Muscle of leg (tissue), 11 donors: ENCODE results near the gene INPP5A. TPM values are rescaled to one million over a fixed set of nuclear protein-coding genes. Genes with fewer than 3 reads are reported as not detected.

Source experiments
- DNase-seq: peaks from one replicate; pipeline ENCODE4 v3.0.0; 2013
- H3K27ac ChIP-seq: one replicate; pipeline ENCODE4 v1.5.1; 2013; ENCODE audit warnings: mild to moderate bottlenecking, low read length, control low read depth
- H3K27me3 ChIP-seq: one replicate; pipeline ENCODE4 v1.6.1; 2013; ENCODE audit warnings: low read length; ENCODE audit not compliant: control insufficient read depth, insufficient read depth
- H3K36me3 ChIP-seq: one replicate; pipeline ENCODE4 v1.6.1; 2013; ENCODE audit warnings: low read length; ENCODE audit not compliant: control insufficient read depth, insufficient read depth
- H3K4me1 ChIP-seq: one replicate; pipeline ENCODE4 v1.6.1; 2013; ENCODE audit warnings: low read length; ENCODE audit not compliant: control insufficient read depth, insufficient read depth
- H3K4me3 ChIP-seq: one replicate; pipeline ENCODE4 v1.5.1; 2013; ENCODE audit warnings: low read length, control low read depth
- H3K9me3 ChIP-seq: replicated peaks from 2 replicates; pipeline ENCODE4 v1.6.1; 2013; ENCODE audit warnings: low read depth, low read length; ENCODE audit not compliant: control insufficient read depth
- WGBS: methylation state at CpG from one replicate; pipeline ENCODE4 v1.1.5; 2013; ENCODE audit warnings: missing lambda C conversion rate; ENCODE audit not compliant: insufficient coverage; 5-methylcytosine and 5-hydroxymethylcytosine counted together
- polyA plus RNA-seq, 8 donors: library from polyadenylated mRNA; unstranded; fragments of 120-200 nt; gene quantifications; one replicate each; pipeline versions ENCODE4 v1.2.1 to v1.2.3, GENCODE V29; 2013; ENCODE audit warnings: inconsistent platforms in 1 of 8, low replicate concordance in 1 of 8; ENCODE audit not compliant: insufficient read length in 8 of 8, insufficient read depth in 1 of 8
- total RNA-seq: library from RNA; stranded (reverse); fragments of 120-200 nt; gene quantifications from one replicate; pipeline ENCODE4 v1.2.4, GENCODE V29; 2013

INPP5A gene
- total and polyA plus RNA-seq, 9 donors, result 34.1 to 56.2 (median 44.7) TPM

- Histone ChIP-seq H3K27ac (no peak overlapping the region), H3K36me3 (peaks cover 5% of the 10 kb centered on the region), H3K27me3 (no peaks in the 10 kb centered on the region), H3K4me3 (no peak overlapping the region), H3K4me1 (peaks cover 3% of the 10 kb centered on the region), H3K9me3 (no peaks in the 10 kb centered on the region)
- DNase-seq, result no peak
- 72% methylated on average over 4 of the region's 8 CpGs for WGBS
Measured at GRCh38 chr10:132641401-132641800, 103.8 kb downstream of the INPP5A start.

DNA sequence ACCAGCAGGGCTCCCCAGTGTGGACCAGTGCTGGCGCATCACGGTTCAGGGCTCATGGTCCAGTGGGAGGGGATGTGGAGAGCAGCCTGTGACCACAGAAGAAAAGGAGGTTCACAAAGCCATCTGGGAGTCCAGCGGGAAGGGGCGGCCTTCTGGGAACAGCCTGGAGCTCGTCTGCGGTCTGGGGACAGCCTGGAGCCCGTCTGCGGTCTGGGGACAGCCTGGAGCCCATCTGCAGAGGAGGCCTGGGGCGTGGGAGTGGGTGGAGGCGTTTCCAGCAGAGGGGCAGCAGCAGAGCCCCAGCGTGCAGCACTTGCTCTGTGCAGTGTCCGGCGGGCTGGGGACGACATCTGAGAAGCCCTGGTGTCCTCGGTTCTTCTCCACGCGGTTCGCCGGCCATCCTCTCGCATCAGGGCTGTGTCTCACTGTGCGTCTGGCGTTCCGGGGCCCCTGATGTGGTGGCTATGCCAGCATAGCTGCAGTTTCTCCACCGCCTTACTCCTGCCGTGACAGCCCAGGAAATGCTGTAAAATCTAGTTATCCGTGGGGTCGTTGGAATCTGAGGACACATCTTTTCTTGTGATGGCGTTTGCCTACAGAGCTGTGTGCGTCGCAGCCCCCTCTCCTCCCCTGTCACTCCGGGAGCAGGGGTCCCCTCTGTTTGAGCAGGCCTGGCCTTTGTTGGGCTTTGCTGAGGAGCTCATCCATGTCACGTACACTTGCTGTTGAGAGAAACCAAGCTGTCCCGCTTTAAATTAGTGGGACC is 104.6 kb downstream of the INPP5A start:
- H3K4me1 ChIP-seq, result peaks cover 3% of the 10 kb centered on the region
- H3K9me3 ChIP-seq, result no peaks in the 10 kb centered on the region
- no peak overlapping the region for H3K27ac ChIP-seq
- no peaks in the 10 kb centered on the region for H3K27me3 ChIP-seq
- DNase-seq, result no peak
- WGBS, result 80% methylated on average over 33 of the region's 33 CpGs
- H3K36me3 ChIP-seq, result peaks cover 5% of the 10 kb centered on the region
- H3K4me3 ChIP-seq, result no peak overlapping the region

DNA sequence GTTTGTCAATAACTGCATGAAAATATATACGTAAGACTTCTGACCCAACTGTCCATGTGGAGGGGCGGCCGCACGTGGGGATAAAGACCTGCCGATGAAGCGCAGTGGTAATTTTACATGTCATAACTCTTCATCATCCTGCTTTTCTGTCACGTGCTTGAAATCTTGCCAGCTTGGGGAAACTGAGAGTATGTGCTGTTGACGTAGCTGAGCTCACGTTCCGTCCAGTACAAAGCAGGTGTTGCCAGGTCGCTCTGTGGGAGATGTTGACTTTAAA is 105.1 kb downstream of the INPP5A start:
- Histone ChIP-seq H3K27ac (no peak overlapping the region), H3K27me3 (no peaks in the 10 kb centered on the region), H3K4me3 (no peak overlapping the region), H3K9me3 (no peaks in the 10 kb centered on the region), H3K36me3 (peaks cover 5% of the 10 kb centered on the region), H3K4me1 (no peaks in the 10 kb centered on the region)
- WGBS, result 91% methylated on average over 5 of the region's 11 CpGs
- DNase-seq, result no peak

DNA sequence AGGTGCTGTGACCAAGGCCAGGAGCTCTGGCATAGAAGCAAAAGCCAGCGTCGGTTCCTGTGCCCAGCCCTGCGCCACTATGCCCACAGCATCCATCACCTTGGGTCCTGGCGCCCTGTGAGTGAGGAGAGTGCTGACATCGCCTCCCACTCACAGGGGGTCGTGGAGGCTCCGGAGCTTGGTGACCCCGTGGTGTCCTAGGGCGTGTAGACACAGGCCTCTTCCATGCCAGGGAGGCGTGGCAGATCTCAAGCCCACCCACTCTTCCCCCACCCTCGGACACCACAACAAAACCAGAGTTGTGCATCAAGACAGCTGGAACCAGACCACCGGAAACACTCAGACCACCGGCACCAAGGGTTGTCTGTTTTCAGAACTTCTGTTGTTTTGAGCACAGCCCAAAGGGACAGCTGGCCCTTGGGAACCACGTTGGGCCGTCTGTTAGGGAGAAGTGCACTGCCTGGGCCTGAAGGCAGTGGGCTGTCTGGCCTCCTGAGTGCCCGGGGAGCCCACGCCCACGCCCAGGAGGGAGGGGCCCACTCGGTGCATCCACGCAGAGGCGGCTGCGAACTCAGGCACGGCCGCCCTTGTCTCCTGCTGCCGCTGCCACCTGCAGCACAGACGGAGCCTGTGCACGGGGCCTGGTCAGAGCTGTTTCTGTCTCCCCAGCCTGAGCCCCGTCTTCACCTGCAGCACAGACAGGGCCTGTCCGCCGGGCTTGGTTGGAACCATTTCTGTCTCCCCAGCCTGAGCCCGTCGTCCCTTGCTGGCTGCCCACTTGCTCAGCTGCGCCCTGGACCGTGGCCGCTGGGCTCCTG is 106.3 kb downstream of the INPP5A start:
- Histone ChIP-seq H3K4me3 (no peak overlapping the region), H3K36me3 (peaks cover 8% of the 10 kb centered on the region), H3K9me3 (no peaks in the 10 kb centered on the region), H3K27me3 (no peaks in the 10 kb centered on the region), H3K27ac (no peak overlapping the region), H3K4me1 (no peaks in the 10 kb centered on the region)
- no peak for DNase-seq
- 67% methylated on average over 33 of the region's 35 CpGs for WGBS

DNA sequence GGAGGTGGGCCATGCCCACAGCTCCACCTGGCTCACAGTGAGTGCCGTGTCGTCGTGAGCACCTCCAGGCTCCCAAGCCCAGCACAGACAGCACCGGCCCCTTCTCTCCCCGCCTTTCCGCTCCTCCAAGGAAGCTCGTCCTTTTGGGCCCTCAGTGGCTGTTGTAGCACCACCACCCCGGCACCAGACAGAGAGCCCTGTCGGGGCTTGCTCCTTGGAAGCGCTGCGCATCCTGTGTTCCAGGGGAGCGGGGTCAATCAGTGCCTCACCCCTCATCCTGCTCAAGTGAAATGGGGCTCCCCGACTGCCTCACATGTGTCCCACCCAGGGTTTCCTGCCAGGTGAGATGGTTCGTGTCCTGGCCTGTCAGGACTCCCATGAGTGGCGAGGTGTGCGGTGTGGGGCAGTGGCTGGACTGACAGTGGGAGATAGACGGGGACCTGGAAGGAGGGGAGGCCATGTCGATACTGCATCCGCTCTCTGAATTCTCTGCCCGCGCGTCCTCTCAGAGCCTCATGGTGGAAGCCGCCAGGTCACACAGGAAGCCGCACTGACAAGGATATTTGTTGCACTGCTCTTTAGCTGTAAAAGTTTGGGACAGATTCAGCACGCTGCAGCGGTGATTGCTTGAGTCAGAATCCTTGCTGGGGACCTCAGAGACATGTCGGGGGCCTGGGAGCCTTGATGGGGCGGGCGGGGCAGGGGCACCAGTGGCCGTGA is 107.1 kb downstream of the INPP5A start:
- DNase-seq, result no peak
- H3K4me3 ChIP-seq, result no peak overlapping the region
- no peaks in the 10 kb centered on the region for H3K9me3 ChIP-seq
- 81% methylated on average over 28 of the region's 30 CpGs for WGBS
- no peaks in the 10 kb centered on the region for H3K27me3 ChIP-seq
- peaks cover 8% of the 10 kb centered on the region for H3K36me3 ChIP-seq
- H3K27ac ChIP-seq, result no peak overlapping the region
- H3K4me1 ChIP-seq, result no peaks in the 10 kb centered on the region

- no peak for DNase-seq
- WGBS, result 84% methylated on average over 8 of the region's 14 CpGs
- no peaks in the 10 kb centered on the region for H3K27me3 ChIP-seq
- no peak overlapping the region for H3K27ac ChIP-seq
- H3K36me3 ChIP-seq, result peaks cover 8% of the 10 kb centered on the region
- H3K4me3 ChIP-seq, result no peak overlapping the region
- no peaks in the 10 kb centered on the region for H3K9me3 ChIP-seq
- no peaks in the 10 kb centered on the region for H3K4me1 ChIP-seq
Measured at GRCh38 chr10:132645247-132645530, 107.6 kb downstream of the INPP5A start.

- Histone ChIP-seq H3K4me1 (no peaks in the 10 kb centered on the region), H3K27me3 (no peaks in the 10 kb centered on the region), H3K36me3 (peaks cover 8% of the 10 kb centered on the region), H3K4me3 (no peak overlapping the region), H3K9me3 (no peaks in the 10 kb centered on the region), H3K27ac (no peak overlapping the region)
- 88% methylated on average over 34 of the region's 36 CpGs for WGBS
- no peak for DNase-seq
Measured at GRCh38 chr10:132645630-132646442, 108.2 kb downstream of the INPP5A start.

DNA sequence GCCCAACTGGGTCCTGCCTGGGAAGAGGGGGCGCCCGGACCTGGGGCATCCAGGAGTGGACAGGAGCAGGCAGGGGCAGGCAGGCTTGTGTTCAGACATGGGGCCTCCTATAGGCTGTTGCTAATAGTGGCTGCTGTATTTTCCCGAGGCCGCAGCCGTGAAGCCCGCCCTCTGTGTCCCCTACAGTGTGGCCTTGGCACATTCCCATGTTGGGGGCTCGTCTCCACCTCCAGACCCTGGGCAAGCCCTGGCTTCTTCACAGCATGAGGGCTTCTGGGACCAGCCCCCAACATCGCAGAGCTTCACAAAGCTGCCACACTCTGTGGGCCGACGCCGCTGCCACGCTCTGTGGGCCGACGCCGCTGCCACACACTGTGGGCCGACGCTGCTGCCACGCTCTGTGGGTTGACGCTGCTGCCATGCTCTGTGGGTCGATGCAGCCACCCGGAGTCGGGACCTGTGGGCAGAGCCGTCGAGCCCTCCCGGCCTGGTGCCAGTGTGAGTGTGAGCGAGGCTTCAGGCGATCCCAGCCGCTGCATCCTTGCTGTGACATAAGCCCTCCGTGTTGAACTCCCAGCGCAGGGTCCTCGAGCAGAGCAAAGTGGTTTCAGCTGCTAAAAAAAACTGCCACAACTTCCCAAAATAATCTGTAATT is 109.0 kb downstream of the INPP5A start:
- Histone ChIP-seq H3K36me3 (peaks cover 8% of the 10 kb centered on the region), H3K4me3 (no peak overlapping the region), H3K27ac (no peak overlapping the region), H3K27me3 (no peaks in the 10 kb centered on the region), H3K4me1 (no peaks in the 10 kb centered on the region), H3K9me3 (no peaks in the 10 kb centered on the region)
- no peak for DNase-seq
- 94% methylated on average over 25 of the region's 31 CpGs for whole genome bisulfite sequencing

DNA sequence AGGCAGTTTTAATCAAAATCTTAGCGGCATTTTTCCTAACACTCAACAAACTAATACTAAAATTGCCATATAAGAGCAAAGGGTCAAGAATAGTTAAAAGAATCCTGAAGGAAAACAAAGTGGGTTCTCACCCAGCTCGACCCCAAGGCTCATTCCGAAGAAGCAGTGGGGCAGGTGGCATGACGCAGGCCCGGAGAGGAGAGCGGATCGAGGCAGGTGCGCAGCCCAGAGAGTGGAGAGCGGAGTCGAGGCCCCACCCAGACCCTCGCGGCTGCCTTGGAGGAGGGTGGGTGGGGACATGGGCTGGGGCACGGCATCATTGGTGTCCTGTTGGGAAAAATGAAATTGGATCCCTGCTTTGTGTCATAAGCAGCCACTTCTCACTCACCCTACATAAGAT is 109.8 kb downstream of the INPP5A start:
- no peak overlapping the region for H3K4me3 ChIP-seq
- no peaks in the 10 kb centered on the region for H3K4me1 ChIP-seq
- no peaks in the 10 kb centered on the region for H3K9me3 ChIP-seq
- H3K27me3 ChIP-seq, result no peaks in the 10 kb centered on the region
- no peak for DNase-seq
- H3K27ac ChIP-seq, result no peak overlapping the region
- peaks cover 12% of the 10 kb centered on the region for H3K36me3 ChIP-seq
- WGBS, result 79% methylated on average over 7 of the region's 13 CpGs
